IgD-negative memory B cell (primary cell): ENCODE data around the gene YIF1B. TPM values are rescaled to one million over a fixed set of nuclear protein-coding genes. Genes with fewer than 3 reads are reported as not detected.
A peak's percentile ranks its signal among the peaks of the same experiment; 100 is the strongest.
"Not testable (repeated sequence)": the region's sequence is repeated elsewhere in the genome, so short reads cannot be mapped to it uniquely, and the experiment has no call there.

ENCODE experiments used
- H3K27ac Mint-ChIP-seq, 3 donors: one replicate each; pipeline ENCODE4 v1.8.0; 2020 to 2022; ENCODE audit warnings: mild to moderate bottlenecking in 3 of 3, mixed read lengths in 3 of 3, moderate library complexity in 1 of 3
- H3K27me3 Mint-ChIP-seq: one replicate; pipeline ENCODE4 v1.8.0; 2021; ENCODE audit warnings: mixed read lengths
- H3K36me3 Mint-ChIP-seq: one replicate; pipeline ENCODE4 v1.8.0; 2020; ENCODE audit warnings: mild to moderate bottlenecking, mixed read lengths
- H3K4me1 Mint-ChIP-seq, 3 donors: one replicate each; pipeline ENCODE4 v1.8.0; 2020 to 2022; ENCODE audit warnings: mixed read lengths in 3 of 3, mild to moderate bottlenecking in 1 of 3
- H3K4me3 Mint-ChIP-seq, 4 donors: one replicate each; pipeline ENCODE4 v1.8.0; 2020 to 2022; ENCODE audit warnings: mild to moderate bottlenecking in 4 of 4, mixed read lengths in 4 of 4, moderate library complexity in 3 of 4
- H3K9me3 Mint-ChIP-seq, 3 donors: one replicate each; pipeline ENCODE4 v1.8.0; 2020 to 2021; ENCODE audit warnings: mixed read lengths in 3 of 3, mild to moderate bottlenecking in 1 of 3
- polyA plus RNA-seq: library from polyadenylated mRNA; unstranded; fragments of 300-500 nt; fragmentation: Illumina TruSeq; gene quantifications from one replicate; pipeline ENCODE4 v1.2.3, GENCODE V29; 2021

YIF1B gene
- polyA plus RNA-seq, 1 donor from 2014 or later = 33.7 TPM

GRCh38 chr19:38346837-38347236 is 31.1 kb upstream of the YIF1B start:
- H3K27ac Mint-ChIP-seq = no peak overlapping the region
- H3K27me3 Mint-ChIP-seq = no peaks in the 10 kb centered on the region
- no peaks in the 10 kb centered on the region for H3K4me1 Mint-ChIP-seq
- H3K36me3 Mint-ChIP-seq = peaks cover 5% of the 10 kb centered on the region
- no peaks in the 10 kb centered on the region for H3K9me3 Mint-ChIP-seq
- H3K4me3 Mint-ChIP-seq = no peak overlapping the region

GRCh38 chr19:38340927-38341326 is 25.2 kb upstream of the YIF1B start:
- Mint-ChIP-seq H3K27ac (no peak overlapping the region), H3K9me3 (no peaks in the 10 kb centered on the region), H3K36me3 (peaks cover 3% of the 10 kb centered on the region)

GRCh38 chr19:38339011-38339410 is 23.3 kb upstream of the YIF1B start:
- Mint-ChIP-seq H3K4me1 (peaks cover 0 to 11% (median 8%) of the 10 kb centered on the region in 3 donors), H3K4me3 (peak overlapping the region in 1 of 4 donors; percentile 31), H3K27ac (peak overlapping the region in 1 of 3 donors; percentile 49)
- H3K27me3 Mint-ChIP-seq, H3K9me3 Mint-ChIP-seq, H3K36me3 Mint-ChIP-seq: not testable (repeated sequence)

More at GRCh38 chr19:38340927-38341326, 25.2 kb upstream of the YIF1B start:
- H3K4me3 Mint-ChIP-seq = no peak overlapping the region
- peaks cover 0 to 11% (median 8%) of the 10 kb centered on the region in 3 donors for H3K4me1 Mint-ChIP-seq
- H3K27me3 Mint-ChIP-seq = no peaks in the 10 kb centered on the region

- Mint-ChIP-seq H3K4me1 (peaks cover 0 to 11% (median 8%) of the 10 kb centered on the region in 3 donors), H3K4me3 (peak overlapping the region; percentile 88 to 99 (median 96)), H3K27ac (peak overlapping the region; percentile 87 to 99 (median 87)), H3K27me3 (no peaks in the 10 kb centered on the region), H3K9me3 (no peaks in the 10 kb centered on the region), H3K36me3 (no peaks in the 10 kb centered on the region)
Observed at GRCh38 chr19:38337360-38337653, 21.6 kb upstream of the YIF1B start.

GRCh38 chr19:38336638-38337359 is 21.1 kb upstream of the YIF1B start:
- Mint-ChIP-seq H3K4me1 (peaks cover 0 to 11% (median 8%) of the 10 kb centered on the region in 3 donors), H3K36me3 (no peaks in the 10 kb centered on the region), H3K9me3 (no peaks in the 10 kb centered on the region), H3K4me3 (peak overlapping the region; percentile 88 to 99 (median 96)), H3K27me3 (no peaks in the 10 kb centered on the region), H3K27ac (peak overlapping the region; percentile 87 to 99 (median 87))

- H3K4me1 Mint-ChIP-seq = peaks cover 0 to 11% (median 8%) of the 10 kb centered on the region in 3 donors
- H3K27me3 Mint-ChIP-seq = no peaks in the 10 kb centered on the region
- peak overlapping the region; percentile 88 to 99 (median 96) for H3K4me3 Mint-ChIP-seq
- H3K36me3 Mint-ChIP-seq = no peaks in the 10 kb centered on the region
- peak overlapping the region; percentile 87 to 99 (median 87) for H3K27ac Mint-ChIP-seq
- no peaks in the 10 kb centered on the region for H3K9me3 Mint-ChIP-seq
Observed at GRCh38 chr19:38335949-38336637, 20.3 kb upstream of the YIF1B start.

GRCh38 chr19:38333245-38333644 is 17.5 kb upstream of the YIF1B start:
- Mint-ChIP-seq H3K27me3 (no peaks in the 10 kb centered on the region), H3K4me1 (peaks cover 0 to 6% (median 5%) of the 10 kb centered on the region in 3 donors), H3K36me3 (peaks cover 3% of the 10 kb centered on the region), H3K4me3 (no peak overlapping the region), H3K27ac (no peak overlapping the region), H3K9me3 (no peaks in the 10 kb centered on the region)

GRCh38 chr19:38331728-38332127 is 16.0 kb upstream of the YIF1B start:
- no peaks in the 10 kb centered on the region for H3K27me3 Mint-ChIP-seq

GRCh38 chr19:38329651-38330050 is 13.9 kb upstream of the YIF1B start:
- Mint-ChIP-seq H3K36me3 (peaks cover 9% of the 10 kb centered on the region), H3K27me3 (no peaks in the 10 kb centered on the region), H3K9me3 (no peaks in the 10 kb centered on the region), H3K27ac (peak overlapping the region in 1 of 3 donors; percentile 18), H3K4me3 (no peak overlapping the region), H3K4me1 (no peaks in the 10 kb centered on the region)

More at GRCh38 chr19:38331728-38332127, 16.0 kb upstream of the YIF1B start:
- H3K4me3 Mint-ChIP-seq = no peak overlapping the region
- no peaks in the 10 kb centered on the region for H3K9me3 Mint-ChIP-seq
- peaks cover 9% of the 10 kb centered on the region for H3K36me3 Mint-ChIP-seq
- H3K4me1 Mint-ChIP-seq = no peaks in the 10 kb centered on the region
- no peak overlapping the region for H3K27ac Mint-ChIP-seq

- H3K27ac Mint-ChIP-seq = no peak overlapping the region
- no peak overlapping the region for H3K4me3 Mint-ChIP-seq
- H3K27me3 Mint-ChIP-seq = no peaks in the 10 kb centered on the region
- H3K9me3 Mint-ChIP-seq = no peaks in the 10 kb centered on the region
- H3K4me1 Mint-ChIP-seq = peaks cover 0 to 2% (median 1%) of the 10 kb centered on the region in 3 donors
- H3K36me3 Mint-ChIP-seq = peaks cover 9% of the 10 kb centered on the region
Observed at GRCh38 chr19:38326591-38326990, 10.8 kb upstream of the YIF1B start.

- Mint-ChIP-seq H3K27me3 (no peaks in the 10 kb centered on the region), H3K4me1 (peaks cover 0 to 6% (median 4%) of the 10 kb centered on the region in 3 donors), H3K27ac (no peak overlapping the region), H3K9me3 (no peaks in the 10 kb centered on the region), H3K36me3 (peaks cover 8% of the 10 kb centered on the region), H3K4me3 (no peak overlapping the region)
Observed at GRCh38 chr19:38324431-38324830, 8.7 kb upstream of the YIF1B start.

- Mint-ChIP-seq H3K4me1 (peaks cover 0 to 12% (median 6%) of the 10 kb centered on the region in 3 donors), H3K9me3 (no peaks in the 10 kb centered on the region), H3K36me3 (peaks cover 7% of the 10 kb centered on the region), H3K27me3 (no peaks in the 10 kb centered on the region), H3K4me3 (peak overlapping the region in 1 of 4 donors; percentile 34), H3K27ac (no peak overlapping the region)
Observed at GRCh38 chr19:38323291-38323690, 7.5 kb upstream of the YIF1B start.

- peak overlapping the region in 1 of 3 donors; percentile 89 for H3K27ac Mint-ChIP-seq
- peaks cover 2% of the 10 kb centered on the region for H3K36me3 Mint-ChIP-seq
- peaks cover 0 to 21% (median 14%) of the 10 kb centered on the region in 3 donors for H3K4me1 Mint-ChIP-seq
- H3K27me3 Mint-ChIP-seq = no peaks in the 10 kb centered on the region
- peak overlapping the region in 2 of 4 donors; percentile 6 to 76 for H3K4me3 Mint-ChIP-seq
- H3K9me3 Mint-ChIP-seq = no peaks in the 10 kb centered on the region
Observed at GRCh38 chr19:38321646-38322196, 6.0 kb upstream of the YIF1B start.

GRCh38 chr19:38320969-38321339 is 5.2 kb upstream of the YIF1B start:
- H3K27me3 Mint-ChIP-seq = no peaks in the 10 kb centered on the region
- H3K4me1 Mint-ChIP-seq = peaks cover 5 to 27% (median 18%) of the 10 kb centered on the region in 3 donors
- peaks cover 2% of the 10 kb centered on the region for H3K36me3 Mint-ChIP-seq
- peak overlapping the region in 1 of 3 donors; percentile 89 for H3K27ac Mint-ChIP-seq
- H3K4me3 Mint-ChIP-seq = peak overlapping the region; percentile 55 to 93 (median 78)
- no peaks in the 10 kb centered on the region for H3K9me3 Mint-ChIP-seq
